ENCODE data around the gene ESYT2. TPM values are rescaled to one million over a fixed set of nuclear protein-coding genes. Genes with fewer than 3 reads are reported as not detected.

Gene ESYT2
- total RNA-seq, 2 donors from 2014 or later = 104 to 113 TPM

- Mint-ChIP-seq H3K27me3 (no peaks in the 10 kb centered on the region), H3K4me1 (peaks cover 82% of the 10 kb centered on the region), H3K36me3 (ENCODE audit: low read depth) (peaks cover 4% of the 10 kb centered on the region), H3K27ac (peak overlapping the region; percentile 100), H3K4me3 (peak overlapping the region; percentile 76)
- no peak for DNase-seq
- no peaks in the 10 kb centered on the region for H3K9me3 ChIP-seq (ENCODE audit: control insufficient read depth, low read length, poor library complexity, severe bottlenecking)
- ATAC-seq = no peak
Observed at GRCh38 chr7:158815083-158815799, 14.1 kb downstream of the ESYT2 start.

DNA sequence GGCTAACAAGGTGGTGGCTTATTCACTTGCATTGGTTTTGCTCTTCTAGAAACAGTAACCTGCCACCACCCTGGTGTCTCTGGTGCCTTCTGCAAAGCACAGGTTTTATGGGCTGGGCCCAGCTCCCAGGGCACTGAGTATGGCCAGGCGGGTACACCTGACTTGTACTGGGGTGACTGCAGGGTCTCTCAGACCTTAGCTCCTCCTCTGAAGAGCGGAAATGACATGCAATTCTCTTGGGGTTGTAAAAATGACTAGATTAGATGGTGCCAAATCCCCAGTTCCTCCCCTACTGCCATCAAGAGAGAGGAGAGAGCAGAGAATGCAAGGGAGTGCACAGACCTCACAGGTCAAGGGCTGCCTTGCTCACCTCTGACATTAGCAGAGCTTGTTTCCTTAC is 14.7 kb downstream of the ESYT2 start:
- ATAC-seq = peak; percentile 37
- Mint-ChIP-seq H3K36me3 (ENCODE audit: low read depth) (peaks cover 4% of the 10 kb centered on the region), H3K4me1 (peaks cover 86% of the 10 kb centered on the region), H3K27me3 (no peaks in the 10 kb centered on the region), H3K4me3 (peak overlapping the region; percentile 76), H3K27ac (peak overlapping the region; percentile 100)
- H3K9me3 ChIP-seq (ENCODE audit: control insufficient read depth, low read length, poor library complexity, severe bottlenecking) = no peaks in the 10 kb centered on the region
- no peak for DNase-seq

DNA sequence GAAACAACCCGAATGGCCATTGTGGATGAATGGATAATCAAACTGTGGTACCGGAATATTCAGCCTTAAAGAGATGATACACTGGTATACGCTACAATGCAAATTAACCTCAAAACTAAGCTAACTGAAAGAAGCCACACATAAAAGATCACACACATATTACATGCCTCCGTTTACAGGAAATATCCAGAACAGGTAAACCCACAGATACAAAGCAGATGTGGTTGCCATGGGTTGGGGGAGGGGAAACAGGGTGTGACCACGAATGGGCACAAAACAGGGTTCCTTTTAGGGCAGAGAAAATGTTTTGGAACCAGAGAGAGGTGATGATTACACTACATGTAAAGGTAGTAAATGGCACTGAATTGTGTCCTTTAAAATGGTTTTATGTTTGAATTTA is 16.6 kb downstream of the ESYT2 start:
- Mint-ChIP-seq H3K4me3 (peak overlapping the region; percentile 88), H3K4me1 (peaks cover 80% of the 10 kb centered on the region), H3K27ac (peak overlapping the region; percentile 100), H3K27me3 (no peaks in the 10 kb centered on the region), H3K36me3 (ENCODE audit: low read depth) (peaks cover 6% of the 10 kb centered on the region)
- DNase-seq (peak in 2 of 3 donors; percentile 41 to 54), ATAC-seq (peak; percentile 76)
- no peaks in the 10 kb centered on the region for H3K9me3 ChIP-seq (ENCODE audit: control insufficient read depth, low read length, poor library complexity, severe bottlenecking)

DNA sequence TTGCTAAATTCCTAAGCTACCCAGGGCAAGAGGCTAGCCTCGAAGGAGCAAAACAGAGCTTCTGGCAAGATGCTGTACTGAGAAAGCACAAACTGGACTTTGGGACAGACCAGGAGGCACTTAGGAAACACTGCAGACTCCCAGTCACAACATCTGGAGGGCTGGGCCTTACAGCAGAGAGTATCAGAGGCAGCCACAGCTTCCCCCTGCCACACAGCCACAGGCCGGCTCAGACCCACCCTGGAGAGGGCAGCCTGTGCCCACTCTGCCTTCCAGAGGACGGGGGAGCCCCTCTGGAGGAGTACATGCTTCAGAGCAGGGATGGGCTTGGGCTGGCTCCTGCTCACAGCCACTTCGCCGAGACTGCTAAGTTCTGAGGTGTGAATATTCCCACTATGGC is 17.4 kb downstream of the ESYT2 start:
- peaks cover 73% of the 10 kb centered on the region for H3K4me1 Mint-ChIP-seq
- H3K36me3 Mint-ChIP-seq (ENCODE audit: low read depth) = peaks cover 6% of the 10 kb centered on the region
- DNase-seq (no peak), ATAC-seq (no peak)
- peak overlapping the region; percentile 88 for H3K4me3 Mint-ChIP-seq
- no peaks in the 10 kb centered on the region for H3K27me3 Mint-ChIP-seq
- peak overlapping the region; percentile 100 for H3K27ac Mint-ChIP-seq
- no peaks in the 10 kb centered on the region for H3K9me3 ChIP-seq (ENCODE audit: control insufficient read depth, low read length, poor library complexity, severe bottlenecking)

- Mint-ChIP-seq H3K4me1 (peaks cover 68% of the 10 kb centered on the region), H3K27ac (peak overlapping the region; percentile 100), H3K36me3 (ENCODE audit: low read depth) (peaks cover 6% of the 10 kb centered on the region), H3K4me3 (peak overlapping the region; percentile 88), H3K27me3 (no peaks in the 10 kb centered on the region)
- DNase-seq = no peak
- ATAC-seq = no peak
- H3K9me3 ChIP-seq (ENCODE audit: control insufficient read depth, low read length, poor library complexity, severe bottlenecking) = no peaks in the 10 kb centered on the region
Observed at GRCh38 chr7:158811461-158811860, 17.8 kb downstream of the ESYT2 start.

DNA sequence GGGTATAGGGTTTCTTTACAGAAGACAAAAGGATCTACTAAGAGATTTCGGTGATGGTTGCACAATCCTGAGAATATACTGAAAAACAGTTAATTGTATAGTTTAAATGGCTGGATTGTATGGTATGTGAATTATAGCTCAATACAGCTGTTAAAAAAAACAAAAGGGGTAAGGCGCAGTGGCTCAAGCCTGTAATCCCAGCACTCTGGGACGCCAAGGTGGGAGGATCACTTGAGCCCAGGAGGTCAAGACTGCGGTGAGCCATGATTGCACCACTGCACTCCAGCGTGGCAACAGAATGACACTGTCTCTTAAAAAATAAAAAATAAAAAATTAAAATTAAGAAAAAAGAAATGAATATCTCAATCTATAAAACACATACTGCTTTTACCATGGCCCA is 18.5 kb downstream of the ESYT2 start:
- Mint-ChIP-seq H3K4me3 (peak overlapping the region; percentile 88), H3K27me3 (no peaks in the 10 kb centered on the region), H3K27ac (peak overlapping the region; percentile 100), H3K4me1 (peaks cover 64% of the 10 kb centered on the region), H3K36me3 (ENCODE audit: low read depth) (peaks cover 6% of the 10 kb centered on the region)
- no peaks in the 10 kb centered on the region for H3K9me3 ChIP-seq (ENCODE audit: control insufficient read depth, low read length, poor library complexity, severe bottlenecking)
- no peak for ATAC-seq
- no peak for DNase-seq

DNA sequence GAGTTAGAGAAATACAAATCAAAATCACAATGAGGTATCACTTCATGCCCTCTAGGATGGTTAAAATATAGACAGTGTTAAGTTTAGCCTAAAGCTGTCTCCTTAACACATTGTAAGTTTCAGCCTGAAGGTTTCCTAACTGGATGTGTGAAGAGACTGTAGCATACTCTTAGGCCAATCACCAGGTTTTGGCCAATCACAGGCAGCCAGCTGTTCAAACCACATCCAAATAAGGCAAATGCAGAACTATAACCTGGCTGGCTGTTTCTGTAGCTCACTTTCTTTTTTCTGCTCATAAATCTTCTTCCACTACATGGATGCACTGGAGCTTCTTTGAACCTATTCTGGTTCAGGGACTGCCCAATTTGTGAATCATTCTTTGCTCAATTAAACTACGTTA is 19.7 kb downstream of the ESYT2 start:
- ATAC-seq (peak; percentile 21), DNase-seq (no peak)
- H3K4me1 Mint-ChIP-seq = peaks cover 57% of the 10 kb centered on the region
- no peaks in the 10 kb centered on the region for H3K9me3 ChIP-seq (ENCODE audit: control insufficient read depth, low read length, poor library complexity, severe bottlenecking)
- H3K36me3 Mint-ChIP-seq (ENCODE audit: low read depth) = peaks cover 6% of the 10 kb centered on the region
- no peaks in the 10 kb centered on the region for H3K27me3 Mint-ChIP-seq
- peak overlapping the region; percentile 69 for H3K4me3 Mint-ChIP-seq
- H3K27ac Mint-ChIP-seq = peak overlapping the region; percentile 100

GRCh38 chr7:158808126-158808525 is 21.2 kb downstream of the ESYT2 start:
- Mint-ChIP-seq H3K27ac (no peak overlapping the region), H3K4me3 (no peak overlapping the region), H3K4me1 (peaks cover 52% of the 10 kb centered on the region), H3K27me3 (no peaks in the 10 kb centered on the region), H3K36me3 (ENCODE audit: low read depth) (peaks cover 6% of the 10 kb centered on the region)
- no peaks in the 10 kb centered on the region for H3K9me3 ChIP-seq (ENCODE audit: control insufficient read depth, low read length, poor library complexity, severe bottlenecking)
- no peak for ATAC-seq
- DNase-seq = no peak

- H3K27me3 Mint-ChIP-seq = no peaks in the 10 kb centered on the region
- peaks cover 42% of the 10 kb centered on the region for H3K4me1 Mint-ChIP-seq
- ATAC-seq = no peak
- H3K36me3 Mint-ChIP-seq (ENCODE audit: low read depth) = peaks cover 4% of the 10 kb centered on the region
- no peak for DNase-seq
- peak overlapping the region; percentile 27 for H3K27ac Mint-ChIP-seq
- no peaks in the 10 kb centered on the region for H3K9me3 ChIP-seq (ENCODE audit: control insufficient read depth, low read length, poor library complexity, severe bottlenecking)
- H3K4me3 Mint-ChIP-seq = peak overlapping the region; percentile 19
Observed at GRCh38 chr7:158805937-158806336, 23.4 kb downstream of the ESYT2 start.

- ATAC-seq = no peak
- H3K9me3 ChIP-seq (ENCODE audit: control insufficient read depth, low read length, poor library complexity, severe bottlenecking) = no peaks in the 10 kb centered on the region
- Mint-ChIP-seq H3K27ac (no peak overlapping the region), H3K4me1 (peaks cover 39% of the 10 kb centered on the region), H3K27me3 (no peaks in the 10 kb centered on the region), H3K36me3 (ENCODE audit: low read depth) (peaks cover 2% of the 10 kb centered on the region), H3K4me3 (no peak overlapping the region)
- no peak for DNase-seq
Observed at GRCh38 chr7:158805414-158805813, 23.9 kb downstream of the ESYT2 start.

- peak overlapping the region; percentile 54 for H3K27ac Mint-ChIP-seq
- no peak for DNase-seq
- H3K4me1 Mint-ChIP-seq = peaks cover 33% of the 10 kb centered on the region
- peak overlapping the region; percentile 33 for H3K4me3 Mint-ChIP-seq
- ATAC-seq = no peak
- H3K36me3 Mint-ChIP-seq (ENCODE audit: low read depth) = peaks cover under 1% of the 10 kb centered on the region
- H3K27me3 Mint-ChIP-seq = no peaks in the 10 kb centered on the region
- no peaks in the 10 kb centered on the region for H3K9me3 ChIP-seq (ENCODE audit: control insufficient read depth, low read length, poor library complexity, severe bottlenecking)
Observed at GRCh38 chr7:158804335-158804734, 25.0 kb downstream of the ESYT2 start.

DNA sequence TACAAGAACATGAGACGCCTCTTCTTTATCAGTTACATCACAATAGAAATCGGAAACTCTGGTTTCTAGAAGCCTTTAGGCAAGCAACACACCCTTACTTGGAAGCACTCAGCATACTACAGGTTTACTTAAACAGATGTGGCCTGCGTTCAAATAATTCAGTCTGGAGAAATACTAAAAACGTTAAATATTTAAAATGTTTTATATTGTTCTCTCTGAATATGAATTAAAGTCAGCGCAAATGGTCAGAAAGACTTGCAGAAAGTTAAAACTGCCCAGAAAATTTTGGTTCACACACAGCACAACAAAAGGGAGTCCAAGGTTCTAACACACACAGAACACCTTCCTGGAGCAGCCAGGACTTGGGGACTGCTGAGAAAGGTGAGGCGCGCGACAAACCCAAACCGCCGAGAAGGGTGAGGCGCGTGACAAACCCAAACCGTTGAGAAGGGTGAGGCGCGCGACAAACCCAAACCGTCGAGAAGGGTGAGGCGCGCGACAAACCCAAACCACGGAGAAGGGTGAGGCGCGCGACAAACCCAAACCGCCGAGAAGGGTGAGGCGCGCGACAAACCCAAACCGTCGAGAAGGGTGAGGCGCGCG is 25.8 kb downstream of the ESYT2 start:
- DNase-seq (no peak), ATAC-seq (peak; percentile 49)
- Mint-ChIP-seq H3K4me1 (peaks cover 32% of the 10 kb centered on the region), H3K36me3 (ENCODE audit: low read depth) (no peaks in the 10 kb centered on the region), H3K27me3 (no peaks in the 10 kb centered on the region), H3K27ac (peak overlapping the region; percentile 74), H3K4me3 (peak overlapping the region; percentile 21)
- no peaks in the 10 kb centered on the region for H3K9me3 ChIP-seq (ENCODE audit: control insufficient read depth, low read length, poor library complexity, severe bottlenecking)

DNA sequence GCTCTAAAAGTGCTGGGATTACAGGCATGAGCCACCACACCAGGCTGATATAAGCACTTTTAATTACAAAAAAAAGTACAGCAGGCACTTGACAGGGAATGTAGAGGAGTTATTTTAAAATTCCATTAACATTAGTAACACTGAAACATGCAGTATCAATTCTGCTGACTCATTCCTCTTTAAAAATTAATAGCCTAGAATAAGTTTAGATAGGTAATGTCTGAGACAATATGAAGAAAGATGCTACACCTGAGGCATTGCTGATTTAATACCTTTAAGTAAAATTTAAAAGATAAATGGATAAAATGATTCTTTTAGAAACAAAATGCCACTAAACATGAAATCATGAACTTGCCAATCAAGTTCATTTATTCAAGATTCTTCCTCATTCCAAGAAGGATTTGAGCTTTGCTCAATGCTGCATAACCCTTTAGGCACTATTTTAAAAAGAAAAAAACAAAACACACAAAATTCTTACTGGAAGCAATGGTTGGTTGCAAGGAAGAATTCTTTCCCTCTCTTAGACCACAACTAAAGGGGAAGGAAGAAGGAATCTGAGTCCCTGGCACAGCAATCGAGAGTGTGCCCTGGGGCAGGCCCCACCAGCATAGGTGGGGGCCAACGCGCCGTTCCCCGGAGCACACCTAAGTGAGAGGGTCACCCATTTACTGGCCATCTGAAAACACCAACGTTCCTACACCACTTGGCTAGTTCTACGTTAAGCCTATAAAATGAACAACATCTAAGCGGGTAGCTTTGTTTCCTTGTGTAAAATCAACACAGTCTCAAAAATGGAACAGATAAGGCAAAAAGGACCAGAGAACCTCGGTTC is 26.6 kb downstream of the ESYT2 start:
- peak overlapping the region; percentile 21 for H3K4me3 Mint-ChIP-seq
- peaks cover 30% of the 10 kb centered on the region for H3K4me1 Mint-ChIP-seq
- ATAC-seq = peak; percentile 24
- no peaks in the 10 kb centered on the region for H3K9me3 ChIP-seq (ENCODE audit: control insufficient read depth, low read length, poor library complexity, severe bottlenecking)
- H3K27ac Mint-ChIP-seq = peak overlapping the region; percentile 74
- H3K27me3 Mint-ChIP-seq = no peaks in the 10 kb centered on the region
- DNase-seq = no peak
- H3K36me3 Mint-ChIP-seq (ENCODE audit: low read depth) = no peaks in the 10 kb centered on the region
